Tibial artery (tissue), 4 donors: Measurements from ENCODE around the gene RNASE9.
A peak's percentile ranks its signal among the peaks of the same experiment; 100 is the strongest.

Experiments
- DNase-seq, 2 donors: peaks; one replicate each; pipeline ENCODE4 v3.0.0-alpha.2; 2019
- H3K27ac ChIP-seq, 2 donors: fragments of 200-600 bp; sonication (generic) in 1 of 2; 1 replicate in 1 of 2; 2 replicates in 1 of 2; pipeline ENCODE4 v1.5.1; 2018 to 2019; ENCODE audit warnings: mild to moderate bottlenecking in 1 of 2
- H3K27me3 ChIP-seq, 2 donors: fragments of 200-600 bp; sonication (generic) in 1 of 2; one replicate each; pipeline versions ENCODE4 v1.5.1 to v1.6.0; 2016 to 2019
- H3K36me3 ChIP-seq, 3 donors: fragments of 200-600 bp; sonication (generic) in 2 of 3; one replicate each; pipeline ENCODE4 v1.5.1; 2016 to 2019; ENCODE audit warnings: mild to moderate bottlenecking in 2 of 3
- H3K4me1 ChIP-seq, 4 donors: fragments of 200-600 bp; sonication (generic) in 2 of 4; 1 replicate in 3 of 4; 2 replicates in 1 of 4; pipeline ENCODE4 v1.5.1; 2016 to 2019
- H3K4me3 ChIP-seq, 2 donors: fragments of 200-600 bp; sonication (generic) in 1 of 2; 1 replicate in 1 of 2; 2 replicates in 1 of 2; pipeline ENCODE4 v1.5.1; 2018 to 2019; ENCODE audit warnings: mild to moderate bottlenecking in 2 of 2
- H3K9me3 ChIP-seq, 3 donors: fragments of 200-600 bp; sonication (generic) in 1 of 3; one replicate each; pipeline ENCODE4 v1.5.1; 2016 to 2019
- intact Hi-C: fragments of 100-400 bp; cut with DNase I; formaldehyde crosslinking; loops from one replicate; pipeline ENCODE4 v1.15.0; 2023; ENCODE audit warnings: low total_unique reads
- TF ChIP-seq, protein P1 (sequence below), 2 experiments: fragments of 200-600 bp in 1 of 2; fragments of 450-650 bp in 1 of 2; IDR thresholded peaks; one replicate each; pipeline ENCODE4 v1.5.1; 2017 to 2019; ENCODE audit warnings: antibody characterized with exemption in 2 of 2, mild to moderate bottlenecking in 1 of 2, moderate library complexity in 1 of 2

Gene RNASE9

DNA sequence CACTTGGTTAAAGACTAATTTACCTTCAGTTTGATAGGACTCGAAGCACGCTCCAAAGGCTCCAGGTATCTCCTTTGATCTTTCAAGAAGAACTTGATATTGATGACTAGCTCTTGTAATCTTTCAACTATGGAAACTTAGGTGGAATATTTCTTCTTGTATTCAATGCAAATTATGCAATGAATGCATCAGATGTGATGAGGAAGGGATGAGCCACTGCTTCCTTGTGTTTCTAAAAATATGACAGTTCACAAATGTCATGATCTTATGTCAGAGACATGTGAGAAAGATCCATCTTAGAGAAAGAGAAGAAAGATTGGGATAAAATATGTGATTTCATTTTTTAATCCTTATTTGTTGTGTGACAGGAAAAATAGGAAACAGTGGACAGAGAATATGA, 9.9 kb downstream of the RNASE9 start:
- no peaks in the 10 kb centered on the region for H3K36me3 ChIP-seq
- H3K27me3 ChIP-seq = peaks cover 0 to 4% of the 10 kb centered on the region in 2 donors
- H3K4me1 ChIP-seq = no peaks in the 10 kb centered on the region
- intact Hi-C loops = no loop called here
- H3K9me3 ChIP-seq = no peaks in the 10 kb centered on the region
- TF ChIP-seq, protein P1, sequence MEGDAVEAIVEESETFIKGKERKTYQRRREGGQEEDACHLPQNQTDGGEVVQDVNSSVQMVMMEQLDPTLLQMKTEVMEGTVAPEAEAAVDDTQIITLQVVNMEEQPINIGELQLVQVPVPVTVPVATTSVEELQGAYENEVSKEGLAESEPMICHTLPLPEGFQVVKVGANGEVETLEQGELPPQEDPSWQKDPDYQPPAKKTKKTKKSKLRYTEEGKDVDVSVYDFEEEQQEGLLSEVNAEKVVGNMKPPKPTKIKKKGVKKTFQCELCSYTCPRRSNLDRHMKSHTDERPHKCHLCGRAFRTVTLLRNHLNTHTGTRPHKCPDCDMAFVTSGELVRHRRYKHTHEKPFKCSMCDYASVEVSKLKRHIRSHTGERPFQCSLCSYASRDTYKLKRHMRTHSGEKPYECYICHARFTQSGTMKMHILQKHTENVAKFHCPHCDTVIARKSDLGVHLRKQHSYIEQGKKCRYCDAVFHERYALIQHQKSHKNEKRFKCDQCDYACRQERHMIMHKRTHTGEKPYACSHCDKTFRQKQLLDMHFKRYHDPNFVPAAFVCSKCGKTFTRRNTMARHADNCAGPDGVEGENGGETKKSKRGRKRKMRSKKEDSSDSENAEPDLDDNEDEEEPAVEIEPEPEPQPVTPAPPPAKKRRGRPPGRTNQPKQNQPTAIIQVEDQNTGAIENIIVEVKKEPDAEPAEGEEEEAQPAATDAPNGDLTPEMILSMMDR (IDR thresholded peaks at IDR 0.05) = no peak
- H3K4me3 ChIP-seq = no peak overlapping the region
- DNase-seq = no peak
- H3K27ac ChIP-seq = no peak overlapping the region

DNA sequence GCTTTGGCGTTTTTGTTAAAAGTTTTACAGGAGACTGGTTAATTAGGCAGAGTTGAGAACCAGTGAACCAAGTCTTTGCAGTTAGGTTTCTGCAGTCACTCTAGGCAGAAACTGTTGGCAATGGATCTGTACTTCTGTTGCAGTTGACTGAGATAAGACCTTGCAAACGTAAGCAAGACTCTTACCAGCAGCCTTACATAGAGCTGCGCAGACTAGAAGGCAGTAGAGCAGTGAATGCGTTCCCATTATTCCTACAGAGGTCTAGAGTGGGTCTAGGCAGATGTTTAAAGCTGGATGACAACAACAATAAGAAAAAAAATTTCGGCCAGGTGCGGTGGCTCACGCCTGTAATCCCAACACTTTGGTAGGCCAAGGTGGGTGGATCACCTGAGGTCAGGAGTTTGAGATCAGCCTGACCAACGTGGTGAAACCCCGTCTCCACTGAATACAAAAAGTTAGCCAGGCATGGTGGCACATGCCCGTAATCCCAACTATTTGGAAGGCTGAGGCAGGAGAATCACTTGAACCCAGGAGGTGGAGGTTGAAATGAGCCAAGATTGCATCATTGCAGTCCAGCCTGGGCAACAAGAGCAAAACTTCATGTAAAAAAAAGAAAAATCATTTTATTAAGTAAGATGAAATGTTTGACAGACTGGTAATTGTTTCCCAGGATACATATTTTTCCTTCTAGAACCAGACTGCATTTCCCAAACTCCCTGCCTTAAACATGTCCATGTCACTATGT, 12.3 kb downstream of the RNASE9 start:
- H3K27ac ChIP-seq = no peak overlapping the region
- intact Hi-C loops = no loop called here
- H3K9me3 ChIP-seq = no peaks in the 10 kb centered on the region
- peaks cover 0 to 4% of the 10 kb centered on the region in 2 donors for H3K27me3 ChIP-seq
- no peaks in the 10 kb centered on the region for H3K36me3 ChIP-seq
- no peaks in the 10 kb centered on the region for H3K4me1 ChIP-seq
- TF ChIP-seq, protein P1 (IDR thresholded peaks at IDR 0.05) = no peak
- no peak for DNase-seq
- H3K4me3 ChIP-seq = no peak overlapping the region

DNA sequence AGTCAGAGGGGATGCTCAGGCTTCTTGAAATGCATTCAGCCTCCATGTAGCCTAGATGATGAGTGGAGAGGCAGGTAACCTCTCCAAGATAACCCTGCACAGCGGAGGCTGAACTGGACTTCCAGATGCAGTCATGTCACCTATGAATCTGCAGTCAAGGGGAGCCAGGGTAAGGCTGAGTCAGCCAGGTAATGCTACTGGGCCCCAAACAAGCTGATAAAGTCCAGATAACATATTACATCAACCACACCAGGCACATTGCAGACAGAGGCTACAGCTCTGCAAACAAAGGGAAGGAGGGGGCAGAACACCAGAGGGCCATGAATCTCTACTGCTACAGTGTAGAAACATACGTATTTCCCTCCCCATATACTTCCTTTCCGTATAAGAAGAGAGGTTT, 14.0 kb downstream of the RNASE9 start:
- Histone ChIP-seq H3K27me3 (peaks cover 0 to 4% of the 10 kb centered on the region in 2 donors), H3K4me3 (no peak overlapping the region), H3K27ac (no peak overlapping the region), H3K9me3 (no peaks in the 10 kb centered on the region), H3K36me3 (no peaks in the 10 kb centered on the region), H3K4me1 (no peaks in the 10 kb centered on the region)
- no peak for DNase-seq
- intact Hi-C loops = no loop called here
- TF ChIP-seq, protein P1 (IDR thresholded peaks at IDR 0.05) = no peak

DNA sequence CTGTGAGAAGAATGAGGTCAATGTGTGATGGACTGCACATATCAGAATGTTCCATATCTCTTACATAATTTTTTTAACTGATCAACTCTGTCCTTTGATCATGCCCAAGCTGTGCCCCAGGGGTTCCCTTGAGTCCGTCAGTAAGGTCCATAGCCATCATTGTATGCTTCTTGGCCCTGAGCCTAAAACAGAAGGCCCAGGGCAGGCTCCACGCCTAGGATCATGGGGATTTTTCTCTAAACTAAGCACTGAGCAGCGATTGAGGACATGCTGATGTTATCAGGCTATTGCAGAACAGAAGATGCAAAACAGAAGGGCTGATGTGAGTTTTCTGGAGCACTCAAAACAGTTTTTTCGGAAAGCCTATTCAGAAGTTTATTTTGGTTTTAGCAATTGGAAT, 20.9 kb downstream of the RNASE9 start:
- Histone ChIP-seq H3K27me3 (no peaks in the 10 kb centered on the region), H3K4me1 (no peaks in the 10 kb centered on the region), H3K27ac (no peak overlapping the region), H3K9me3 (no peaks in the 10 kb centered on the region), H3K36me3 (no peaks in the 10 kb centered on the region), H3K4me3 (no peak overlapping the region)
- TF ChIP-seq, protein P1 (IDR thresholded peaks at IDR 0.05) = no peak
- DNase-seq = no peak
- intact Hi-C loops = loop anchor here (5.0 kb wide), 1 partner anchor 62 kb away; no protein-coding TSS in a partner anchor

DNA sequence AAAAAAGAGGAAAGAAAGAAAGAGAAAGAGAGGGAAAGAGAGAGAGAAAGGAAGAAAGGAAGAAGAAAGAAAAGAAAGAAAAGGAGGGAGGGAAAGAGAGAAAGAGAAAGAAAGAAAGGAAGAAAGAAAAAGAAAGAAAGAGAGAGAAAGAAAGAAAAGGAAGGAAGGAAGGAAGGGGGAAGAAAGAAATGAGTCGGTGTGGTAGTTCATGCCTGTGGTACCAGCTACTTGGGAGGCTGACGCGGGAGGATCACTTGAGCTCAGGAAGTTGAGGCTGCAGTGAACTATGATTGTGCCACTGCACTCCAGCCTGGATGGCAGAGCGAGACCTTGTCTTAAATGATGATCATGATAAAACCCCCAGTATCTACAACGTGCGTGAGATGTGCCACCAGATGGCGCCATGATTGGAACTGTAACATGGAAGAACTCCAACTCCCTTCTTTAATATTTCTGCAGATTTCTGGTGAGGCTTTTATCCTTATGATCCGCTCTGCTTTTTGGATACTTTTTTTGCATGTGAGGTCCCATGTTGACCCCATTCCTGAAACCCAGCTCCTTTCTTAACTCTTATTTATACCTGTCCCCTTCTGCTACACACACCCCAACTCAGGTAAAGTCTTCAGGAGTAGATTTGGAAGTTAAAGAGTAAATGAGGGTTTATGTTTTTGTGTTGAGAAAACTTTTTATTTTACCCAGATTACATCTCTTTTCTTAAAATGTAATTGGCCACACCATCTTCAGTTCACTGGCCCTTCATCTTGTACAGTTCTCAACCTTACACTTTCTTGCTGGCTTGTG, 29.9 kb downstream of the RNASE9 start:
- Histone ChIP-seq H3K36me3 (no peaks in the 10 kb centered on the region), H3K27ac (no peak overlapping the region), H3K9me3 (no peaks in the 10 kb centered on the region), H3K4me3 (no peak overlapping the region), H3K27me3 (peaks cover 0 to 3% of the 10 kb centered on the region in 2 donors), H3K4me1 (no peaks in the 10 kb centered on the region)
- TF ChIP-seq, protein P1 (IDR thresholded peaks at IDR 0.05) = peak; percentile 56 to 61
- DNase-seq = peak; percentile 79 to 83
- intact Hi-C loops = loop anchor here (5.0 kb wide), 2 partner anchors 76 to 161 kb away; no protein-coding TSS in a partner anchor
